Measurements from ENCODE around the gene SIGLEC8.
A peak's percentile ranks its signal among the peaks of the same experiment; 100 is the strongest.
"Not testable (repeated sequence)": the region's sequence is repeated elsewhere in the genome, so short reads cannot be mapped to it uniquely, and the experiment has no call there.

Gene SIGLEC8

DNA sequence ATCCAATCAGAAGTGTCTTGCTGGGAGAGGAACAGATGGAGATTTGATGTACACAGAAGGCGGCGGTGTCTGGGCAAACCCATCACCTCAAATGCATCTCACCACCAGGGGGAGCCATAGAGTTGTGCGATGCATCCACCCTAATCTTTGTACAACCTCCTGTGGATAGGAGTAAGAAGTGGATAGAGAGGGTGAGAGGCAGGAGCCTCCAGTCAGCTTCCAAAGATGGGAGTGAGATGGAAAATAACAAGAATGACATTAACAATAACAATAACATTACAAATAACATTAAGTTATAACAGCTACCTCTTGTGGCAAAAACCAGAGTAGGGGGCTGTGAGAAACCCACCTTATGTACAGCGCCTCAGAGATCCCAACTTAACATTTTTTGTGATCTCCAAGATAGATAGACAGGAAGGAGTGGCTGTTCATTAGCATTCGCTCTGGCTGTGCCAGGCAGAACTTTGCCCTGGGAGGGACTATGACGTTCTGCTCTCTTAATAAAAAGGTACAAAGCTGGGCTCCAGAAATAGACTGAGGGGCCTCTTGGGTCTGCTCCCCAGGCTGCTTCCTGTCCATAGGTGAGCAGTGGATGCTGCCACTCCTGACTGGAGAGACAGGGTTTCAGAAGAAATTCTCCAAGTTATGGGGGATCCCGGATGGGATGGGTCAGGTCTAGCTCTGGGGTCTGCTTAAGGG is 14.9 kb upstream of the SIGLEC8 start:
- peak; percentile 67 for DNase-seq (ENCODE audit: low spot score)

- DNase-seq (ENCODE audit: low spot score) = no peak
Measured at GRCh38 chr19:51472607-51473006, 14.4 kb upstream of the SIGLEC8 start.

DNA sequence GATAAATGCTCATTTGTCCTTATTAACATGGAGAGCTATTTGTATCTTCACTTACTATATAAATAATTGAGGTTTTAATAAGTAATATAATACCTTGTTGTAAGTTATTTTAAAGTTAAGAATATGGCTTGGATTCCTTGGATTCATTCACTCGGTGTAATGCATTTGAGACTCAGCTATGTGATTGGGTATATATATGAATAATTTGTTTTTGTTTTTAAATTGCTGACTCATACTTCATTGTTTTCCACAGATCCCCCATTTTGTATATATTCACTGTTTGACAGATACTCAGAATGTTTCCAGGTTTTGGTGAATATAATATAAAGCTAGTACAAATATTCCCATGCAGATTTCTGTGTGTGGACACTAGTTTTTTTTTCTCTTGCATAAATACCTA is 13.3 kb upstream of the SIGLEC8 start:
- DNase-seq (ENCODE audit: low spot score) = no peak

GRCh38 chr19:51470966-51471365 is 12.7 kb upstream of the SIGLEC8 start:
- DNase-seq (ENCODE audit: low spot score) = no peak

DNA sequence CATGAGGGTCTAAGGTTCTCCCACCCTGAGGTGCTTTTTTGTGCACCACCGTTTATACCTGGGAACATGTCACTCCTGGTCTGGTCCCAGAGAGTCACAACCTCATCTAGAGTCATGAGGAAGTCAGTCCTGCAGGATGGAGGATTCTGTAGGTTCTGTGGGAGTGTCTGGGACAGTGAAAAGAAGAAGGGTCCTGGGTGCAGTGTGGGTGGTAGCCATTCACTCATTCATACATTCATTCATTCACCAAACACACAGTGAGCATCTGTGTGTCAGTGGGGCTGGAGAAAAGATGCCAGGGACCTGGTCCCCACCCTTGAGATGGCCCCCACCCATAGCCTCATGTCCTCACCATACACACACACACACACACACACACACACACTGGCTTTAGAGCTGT is 11.4 kb upstream of the SIGLEC8 start:
- no peak for DNase-seq (ENCODE audit: low spot score)

GRCh38 chr19:51469162-51469561 is 10.9 kb upstream of the SIGLEC8 start:
- DNase-seq (ENCODE audit: low spot score) = no peak

- DNase-seq (ENCODE audit: low spot score) = no peak
Measured at GRCh38 chr19:51468545-51468920, 10.3 kb upstream of the SIGLEC8 start.

DNA sequence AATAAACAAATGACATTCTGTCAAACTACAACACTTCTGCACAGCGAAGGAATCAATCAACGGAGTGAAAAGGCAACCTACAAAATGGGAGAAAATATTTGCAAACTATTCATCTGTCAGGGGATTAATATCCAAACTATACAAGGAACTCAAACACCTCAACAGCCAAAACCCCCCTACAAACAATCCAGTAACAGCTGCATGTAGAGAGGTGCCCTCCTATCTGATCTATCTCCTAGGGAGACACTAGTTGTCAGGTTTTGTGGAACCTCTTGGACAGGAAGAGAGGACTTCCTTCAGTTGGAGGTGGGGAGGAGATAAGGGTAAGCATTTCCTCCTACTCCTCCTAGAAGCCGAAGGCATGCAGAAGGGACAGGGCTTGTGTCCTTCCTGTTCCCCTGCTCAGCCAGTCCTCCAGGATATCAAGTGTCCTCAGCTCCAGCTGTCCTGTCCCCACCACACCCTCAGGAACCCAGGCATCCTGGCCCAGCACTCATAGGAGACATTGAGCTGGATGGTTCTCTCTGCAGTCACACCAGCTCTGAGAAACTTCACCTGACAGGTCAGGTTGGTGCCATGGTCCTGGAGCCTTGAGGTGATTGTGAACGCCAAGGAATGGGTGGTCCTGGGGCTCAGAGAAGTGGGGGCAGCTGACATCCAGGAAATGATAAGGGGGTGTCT is 9.8 kb upstream of the SIGLEC8 start:
- DNase-seq (ENCODE audit: low spot score) = no peak

- DNase-seq (ENCODE audit: low spot score) = no peak
Measured at GRCh38 chr19:51466723-51467122, 8.5 kb upstream of the SIGLEC8 start.

- not testable (repeated sequence) for DNase-seq (ENCODE audit: low spot score)
Measured at GRCh38 chr19:51463976-51464581, 5.8 kb upstream of the SIGLEC8 start.

DNA sequence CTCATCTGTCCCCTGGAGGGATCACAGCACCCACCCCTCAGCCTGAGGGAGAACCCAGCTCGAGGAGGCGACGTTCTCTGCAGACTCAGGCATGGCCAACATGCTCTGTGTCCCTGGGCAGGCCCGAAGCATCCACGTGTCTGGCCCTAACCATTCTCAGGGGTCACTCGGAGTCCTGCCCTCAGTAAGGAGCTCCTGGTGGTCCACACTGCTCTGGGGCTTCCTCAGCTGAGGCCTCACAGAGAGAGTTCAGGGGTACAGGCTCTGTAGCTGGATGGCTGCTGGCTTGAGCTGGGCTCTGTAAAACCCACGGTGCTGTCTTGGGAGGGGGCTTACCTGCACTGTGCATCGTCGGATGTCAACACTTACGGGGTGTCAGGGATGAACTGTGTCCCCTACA is 4.4 kb upstream of the SIGLEC8 start:
- no peak for DNase-seq (ENCODE audit: low spot score)

GRCh38 chr19:51462276-51462675 is 4.0 kb upstream of the SIGLEC8 start:
- DNase-seq (ENCODE audit: low spot score) = no peak

DNA sequence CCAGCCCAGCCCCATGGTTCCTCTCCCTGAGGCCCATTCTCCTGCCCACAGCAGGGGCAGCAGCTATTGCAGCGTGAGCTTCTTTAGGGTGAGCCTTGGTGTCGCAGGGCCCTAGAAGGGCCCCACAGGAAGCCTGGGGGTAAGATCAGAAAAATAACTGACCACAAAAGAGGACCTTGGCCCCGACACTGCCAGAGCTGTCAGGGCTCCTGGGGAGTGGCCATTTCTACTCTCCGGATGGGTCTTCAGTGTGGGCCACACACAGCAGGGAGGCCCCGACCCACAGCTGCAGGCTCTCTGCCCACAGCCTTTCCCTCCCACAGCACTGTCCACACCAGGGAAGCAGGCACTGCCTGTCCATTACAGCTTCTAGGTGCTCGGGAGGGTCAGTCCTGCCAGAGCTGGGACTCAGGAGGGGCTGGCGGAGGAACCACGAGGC is 3.5 kb upstream of the SIGLEC8 start:
- no peak for DNase-seq (ENCODE audit: low spot score)

DNA sequence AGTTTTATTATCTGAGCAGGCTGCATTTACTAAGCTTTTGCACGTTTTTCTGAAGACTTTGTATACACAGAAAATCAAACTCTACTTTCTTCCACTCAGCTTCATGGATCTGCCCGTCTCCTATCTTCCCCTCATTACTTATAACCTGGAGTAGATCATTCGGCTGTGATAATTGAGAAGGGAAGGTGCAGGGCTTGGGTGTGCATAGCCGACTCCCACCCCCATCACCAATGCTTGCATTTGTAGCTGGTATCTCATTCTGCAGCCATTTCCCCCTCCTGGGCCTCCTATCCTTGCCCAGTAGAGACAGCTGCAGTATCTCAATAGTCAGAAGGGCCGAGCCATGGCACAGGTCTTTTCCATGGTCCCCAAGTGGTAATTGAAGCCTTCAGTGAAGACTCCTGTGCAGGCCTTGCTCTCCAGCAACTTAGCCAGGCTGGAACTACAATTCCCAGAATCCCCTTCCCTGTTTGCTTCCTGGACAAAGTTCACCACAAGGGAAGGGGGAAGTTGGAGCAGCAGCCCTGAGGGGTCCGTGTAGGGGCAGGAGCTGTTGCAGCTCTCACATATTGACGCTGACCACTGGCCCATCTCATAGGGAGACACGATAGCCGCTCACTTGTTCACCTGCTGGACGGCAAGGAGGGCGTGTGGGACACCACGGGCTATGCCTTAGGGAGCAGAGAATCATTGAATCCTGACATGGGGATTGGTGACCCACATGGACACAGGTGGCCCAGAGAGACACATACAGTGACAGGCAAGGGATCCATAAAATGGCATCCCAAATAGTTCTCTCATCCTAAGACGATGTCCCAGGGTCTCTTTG is 2.1 kb upstream of the SIGLEC8 start:
- DNase-seq (ENCODE audit: low spot score) = no peak

GRCh38 chr19:51458899-51459505 is 748 bp upstream of the SIGLEC8 start:
- DNase-seq (ENCODE audit: low spot score) = no peak

DNA sequence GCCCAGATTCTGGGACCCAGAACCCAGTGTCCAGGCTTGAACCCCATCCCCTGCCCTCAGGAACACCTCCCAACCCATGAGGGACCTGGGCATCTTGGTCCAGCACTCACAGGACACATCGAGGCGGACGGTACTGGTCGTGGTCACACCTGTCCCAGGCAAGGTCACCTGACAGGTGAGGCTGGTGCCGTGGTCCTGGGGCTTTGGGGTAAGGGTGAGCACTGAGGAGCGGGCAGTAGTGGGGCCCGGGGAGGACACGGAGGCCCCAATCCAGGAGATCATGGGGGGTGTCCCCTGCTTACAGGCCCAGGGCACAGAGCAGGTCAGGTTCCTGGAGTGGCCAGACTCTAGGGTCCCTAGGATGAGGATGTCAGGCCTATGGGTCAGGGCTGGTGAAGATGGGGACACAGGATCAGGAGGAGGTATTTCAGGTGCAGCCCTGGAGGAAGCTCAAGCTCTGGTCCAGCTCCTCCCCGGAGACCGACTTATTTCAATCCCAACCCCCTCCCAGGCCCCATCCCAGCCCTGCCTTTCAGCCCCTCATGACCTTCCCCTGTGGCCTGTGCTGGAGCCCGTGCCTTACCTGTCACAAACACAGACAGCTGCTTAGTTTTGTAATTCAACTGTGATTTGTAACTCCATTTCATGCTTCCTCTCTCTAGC is 772 bp downstream of the SIGLEC8 start:
- no peak for DNase-seq (ENCODE audit: low spot score)

- DNase-seq (ENCODE audit: low spot score) = no peak
Measured at GRCh38 chr19:51456541-51457290, 1.5 kb downstream of the SIGLEC8 start.

GRCh38 chr19:51450730-51451307 is 7.4 kb downstream of the SIGLEC8 start:
- no peak for DNase-seq (ENCODE audit: low spot score)

DNA sequence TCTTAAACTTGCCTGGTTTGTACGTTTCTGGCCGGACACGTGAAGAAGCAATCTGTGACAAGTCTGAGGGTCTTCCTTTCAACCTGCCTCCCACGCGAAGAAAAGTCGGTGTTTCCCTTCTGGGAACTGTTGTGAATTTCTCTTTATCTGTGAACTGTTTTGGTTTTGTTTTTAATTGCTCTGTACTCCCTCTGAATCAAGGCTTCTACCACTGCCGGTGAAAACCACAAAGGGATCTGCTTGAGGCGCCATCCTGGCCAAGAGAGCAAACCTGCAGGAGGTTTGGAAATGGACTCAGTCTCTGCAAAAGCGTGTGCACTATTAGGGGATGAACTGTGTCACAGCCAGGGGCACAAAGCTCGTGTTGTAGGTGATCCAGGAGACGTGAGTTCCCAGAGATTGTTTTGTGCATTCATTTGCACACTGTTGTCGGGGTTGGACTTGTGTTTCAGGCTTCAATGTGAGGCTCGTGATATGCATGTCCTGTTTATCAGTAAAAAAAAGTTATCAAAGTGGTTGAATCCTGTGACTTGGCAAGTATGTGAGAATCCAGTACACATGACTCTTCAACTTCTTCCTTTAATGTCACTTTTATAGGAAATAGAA is 9.7 kb downstream of the SIGLEC8 start:
- DNase-seq (ENCODE audit: low spot score) = no peak

- DNase-seq (ENCODE audit: low spot score) = no peak
Measured at GRCh38 chr19:51448011-51448410, 10.2 kb downstream of the SIGLEC8 start.
